HepG2 (cell line): Measurements from ENCODE around the gene KRTAP5-6. TPM values are rescaled to one million over a fixed set of nuclear protein-coding genes. Genes with fewer than 3 reads are reported as not detected.

ENCODE experiments used
- ARID2 ChIP-seq: sonication (generic); formaldehyde crosslinking; IDR thresholded peaks from 2 replicates; pipeline ENCODE4 v1.8.1; 2022; ENCODE audit warnings: mild to moderate bottlenecking, missing genetic modification reagents, borderline replicate concordance
- CHD4 ChIP-seq: fragments of 200-600 bp; sonication (generic); IDR thresholded peaks from 2 replicates; pipeline ENCODE4 v1.7.0; 2017; ENCODE audit warnings: mild to moderate bottlenecking, low read length, borderline replicate concordance
- DDIT3 ChIP-seq: sonication (generic); formaldehyde crosslinking; IDR thresholded peaks from 2 replicates; pipeline ENCODE4 v1.4.0; 2020; ENCODE audit warnings: mild to moderate bottlenecking, missing genetic modification reagents
- DNMT3B ChIP-seq: conservative IDR thresholded peaks from 2 replicates; pipeline ENCODE4 v1.6.1; 2016; ENCODE audit warnings: missing biosample characterization, control low read depth
- DRAP1 ChIP-seq: IDR thresholded peaks from 2 replicates; pipeline ENCODE4 v1.6.1; 2016; ENCODE audit warnings: missing genetic modification reagents, missing compliant biosample characterization
- ELF4 ChIP-seq: sonication (generic); formaldehyde crosslinking; IDR thresholded peaks from 2 replicates; pipeline ENCODE4 v1.5.0; 2020; ENCODE audit warnings: missing genetic modification reagents, mild to moderate bottlenecking, moderate library complexity, borderline replicate concordance
- FOXK2 ChIP-seq: fragments of 450-650 bp; IDR thresholded peaks from 2 replicates; pipeline ENCODE4 v1.6.1; 2016
- HIVEP1 ChIP-seq: sonication (generic); formaldehyde crosslinking; IDR thresholded peaks from 2 replicates; pipeline ENCODE4 v1.4.0; 2020; ENCODE audit warnings: mild to moderate bottlenecking, missing genetic modification reagents
- JUNB ChIP-seq: sonication (generic); formaldehyde crosslinking; IDR thresholded peaks from 2 replicates; pipeline ENCODE4 v1.8.0; 2022; ENCODE audit warnings: missing genetic modification reagents, mild to moderate bottlenecking, borderline replicate concordance
- KLF13 ChIP-seq: sonication (generic); formaldehyde crosslinking; IDR thresholded peaks from 2 replicates; pipeline ENCODE4 v1.4.0; 2020; ENCODE audit warnings: mild to moderate bottlenecking, missing genetic modification reagents
- KLF16 ChIP-seq, 2 experiments: sonication (generic) in 1 of 2; formaldehyde crosslinking in 1 of 2; IDR thresholded peaks; 2 replicates each; pipeline versions ENCODE4 v1.6.1 to v1.8.0; 2016 to 2023; ENCODE audit warnings: missing genetic modification reagents in 2 of 2, missing compliant biosample characterization in 1 of 2
- MED13 ChIP-seq: sonication (generic); formaldehyde crosslinking; IDR thresholded peaks from 2 replicates; pipeline ENCODE4 v1.5.0; 2020; ENCODE audit warnings: missing genetic modification reagents
- MYC ChIP-seq: sonication (generic); formaldehyde crosslinking; IDR thresholded peaks from 2 replicates; pipeline ENCODE4 v1.9.0; 2021; ENCODE audit warnings: missing genetic modification reagents, borderline replicate concordance
- PAXIP1 ChIP-seq: sonication (generic); formaldehyde crosslinking; conservative IDR thresholded peaks from 2 replicates; pipeline ENCODE4 v1.4.0; 2020; ENCODE audit warnings: mild to moderate bottlenecking, missing genetic modification reagents, moderate library complexity
- SNAI1 ChIP-seq: sonication (generic); formaldehyde crosslinking; IDR thresholded peaks from 2 replicates; pipeline ENCODE4 v1.5.0; 2020; ENCODE audit warnings: mild to moderate bottlenecking, missing genetic modification reagents, borderline replicate concordance
- SYNCRIP ChIP-seq: fragments of 200-400 bp; formaldehyde crosslinking; IDR thresholded peaks from 2 replicates; pipeline ENCODE4 v1.6.1; 2018; ENCODE audit warnings: mild to moderate bottlenecking, low read depth, low read length; ENCODE audit not compliant: insufficient read depth
- ZNF138 ChIP-seq: sonication (generic); formaldehyde crosslinking; IDR thresholded peaks from 2 replicates; pipeline ENCODE4 v1.5.0; 2020; ENCODE audit warnings: mild to moderate bottlenecking, low read depth, missing genetic modification reagents
- ZNF260 ChIP-seq: sonication (generic); formaldehyde crosslinking; IDR thresholded peaks from 2 replicates; pipeline ENCODE4 v1.4.0; 2020; ENCODE audit warnings: missing genetic modification reagents, low read depth, mild to moderate bottlenecking, borderline replicate concordance
- ZNF446 ChIP-seq: sonication (generic); formaldehyde crosslinking; IDR thresholded peaks from 2 replicates; pipeline ENCODE4 v1.5.0; 2020; ENCODE audit warnings: mild to moderate bottlenecking, missing genetic modification reagents
- ZNF569 ChIP-seq: sonication (generic); formaldehyde crosslinking; IDR thresholded peaks from 2 replicates; pipeline ENCODE4 v1.5.0; 2020; ENCODE audit warnings: mild to moderate bottlenecking, missing genetic modification reagents, moderate library complexity, borderline replicate concordance
- ZNF674 ChIP-seq: sonication (generic); formaldehyde crosslinking; IDR thresholded peaks from 2 replicates; pipeline ENCODE4 v1.5.0; 2020; ENCODE audit warnings: low read depth, mild to moderate bottlenecking, missing genetic modification reagents
- ZNF770 ChIP-seq: sonication (generic); formaldehyde crosslinking; IDR thresholded peaks from 2 replicates; pipeline ENCODE4 v1.5.0; 2020; ENCODE audit warnings: mild to moderate bottlenecking, missing genetic modification reagents
- polyA plus RNA-seq, 8 experiments: library from polyadenylated mRNA; depleted of rRNA in 3 of 8; stranded (reverse) in 7 of 8; unstranded in 1 of 8; fragments of >200 nt; fragmentation: Illumina TruSeq in 4 of 8; extraction: Trizol in 4 of 8; gene quantifications; 2 replicates each; pipeline versions ENCODE4 v1.2.1 to v1.2.3, GENCODE V29; 2011 to 2016; ENCODE audit warnings: low read depth in 4 of 8, missing spikeins in 1 of 8, mixed read lengths in 1 of 8; ENCODE audit not compliant: insufficient read depth in 1 of 8
- total RNA-seq, 5 experiments: library from RNA; depleted of rRNA; stranded (reverse); fragments of >200 nt; fragmentation: Illumina TruSeq; extraction: Trizol; gene quantifications; 2 replicates each; pipeline ENCODE4 v1.2.3, GENCODE V29; 2016; ENCODE audit warnings: low read depth in 1 of 5

The KRTAP5-6 gene
- total and polyA plus RNA-seq, 2 of the 13 experiments (the other 11 are each of a cell fraction or from before 2014, with no cell fraction given), result not detected

- TF ChIP-seq ARID2 (CRISPR knock-in tag) (peak; percentile 36; the same call in 1 of the 2 replicates), SYNCRIP (no peak), ZNF446 (CRISPR knock-in tag) (peak; percentile 50), JUNB (no peak), DNMT3B (no peak), CHD4 (peak; percentile 85; the same call in 1 of the 2 replicates), DRAP1 (CRISPR knock-in tag) (peak; percentile 89), FOXK2 (no peak), ZNF569 (CRISPR knock-in tag) (no peak), MED13 (CRISPR knock-in tag) (peak; percentile 99), MYC (CRISPR knock-in tag) (peak; percentile 98), ZNF674 (CRISPR knock-in tag) (no peak), HIVEP1 (CRISPR knock-in tag) (no peak), KLF13 (CRISPR knock-in tag) (0 out of 2 replicates have a peak, but pooled peaks have one; percentile 16), PAXIP1 (CRISPR knock-in tag) (peak; percentile 91), KLF16 (CRISPR knock-in tag; IDR thresholded peaks at IDR 0.05) (peak; percentile 46 to 89; a peak in 2 of 4 replicates), DDIT3 (CRISPR knock-in tag) (no peak), ZNF138 (CRISPR knock-in tag) (no peak; the same call in 1 of the 2 replicates), ZNF770 (CRISPR knock-in tag) (no peak; the same call in 1 of the 2 replicates), ELF4 (CRISPR knock-in tag) (no peak), SNAI1 (0 out of 2 replicates have a peak, but pooled peaks have one; percentile 82), ZNF260 (CRISPR knock-in tag) (no peak)
These were observed 5.7 kb upstream of the KRTAP5-6 start (continued) for GRCh38 chr11:1691026-1691877.
